ENCODE results near the gene HSPA1L. TPM values are rescaled to one million over a fixed set of nuclear protein-coding genes. Genes with fewer than 3 reads are reported as not detected.

HSPA1L gene
- total RNA-seq, 1 donor from 2014 or later = 3.7 TPM

DNA sequence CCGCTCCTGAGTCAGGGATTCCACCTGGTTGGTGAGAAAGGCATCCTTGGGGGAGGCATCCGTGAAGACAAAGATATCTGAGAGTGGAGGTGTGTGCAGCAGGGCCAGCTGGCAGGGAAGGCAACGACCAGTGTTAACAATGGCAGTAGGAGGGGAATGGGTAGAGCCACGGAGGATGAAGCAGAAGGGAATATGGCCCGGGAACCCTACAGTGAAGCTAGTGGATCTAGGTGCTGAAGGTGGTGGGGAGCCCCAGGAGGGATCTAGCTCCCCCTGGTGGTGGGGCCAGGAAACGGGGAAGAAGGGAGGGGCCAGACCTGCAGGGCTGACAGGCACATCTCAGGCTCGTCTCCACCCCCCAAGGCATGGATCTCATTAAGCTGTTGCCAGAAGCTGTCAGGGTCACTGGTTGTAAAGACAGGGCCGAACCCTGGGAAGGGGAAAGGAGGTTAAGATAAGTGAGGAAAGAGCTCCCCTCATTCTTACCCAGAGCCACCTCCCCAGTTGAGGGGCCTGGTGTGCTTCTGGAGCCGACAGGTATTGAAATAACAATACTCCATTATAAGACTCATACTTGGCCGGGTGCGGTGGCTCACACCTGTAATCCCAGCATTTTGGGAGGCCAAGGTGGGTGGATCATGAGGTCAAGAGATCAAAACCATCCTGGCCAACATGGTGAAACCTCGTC is 45.3 kb downstream of the HSPA1L start:
- intact Hi-C loops (cut with micrococcal nuclease) = loop anchor here (1.0 to 5.0 kb wide), 5 partner anchors 31 to 89 kb away; partner anchors contain the start of genes DDAH2, HSPA1B, LSM2 and LY6G5C

DNA sequence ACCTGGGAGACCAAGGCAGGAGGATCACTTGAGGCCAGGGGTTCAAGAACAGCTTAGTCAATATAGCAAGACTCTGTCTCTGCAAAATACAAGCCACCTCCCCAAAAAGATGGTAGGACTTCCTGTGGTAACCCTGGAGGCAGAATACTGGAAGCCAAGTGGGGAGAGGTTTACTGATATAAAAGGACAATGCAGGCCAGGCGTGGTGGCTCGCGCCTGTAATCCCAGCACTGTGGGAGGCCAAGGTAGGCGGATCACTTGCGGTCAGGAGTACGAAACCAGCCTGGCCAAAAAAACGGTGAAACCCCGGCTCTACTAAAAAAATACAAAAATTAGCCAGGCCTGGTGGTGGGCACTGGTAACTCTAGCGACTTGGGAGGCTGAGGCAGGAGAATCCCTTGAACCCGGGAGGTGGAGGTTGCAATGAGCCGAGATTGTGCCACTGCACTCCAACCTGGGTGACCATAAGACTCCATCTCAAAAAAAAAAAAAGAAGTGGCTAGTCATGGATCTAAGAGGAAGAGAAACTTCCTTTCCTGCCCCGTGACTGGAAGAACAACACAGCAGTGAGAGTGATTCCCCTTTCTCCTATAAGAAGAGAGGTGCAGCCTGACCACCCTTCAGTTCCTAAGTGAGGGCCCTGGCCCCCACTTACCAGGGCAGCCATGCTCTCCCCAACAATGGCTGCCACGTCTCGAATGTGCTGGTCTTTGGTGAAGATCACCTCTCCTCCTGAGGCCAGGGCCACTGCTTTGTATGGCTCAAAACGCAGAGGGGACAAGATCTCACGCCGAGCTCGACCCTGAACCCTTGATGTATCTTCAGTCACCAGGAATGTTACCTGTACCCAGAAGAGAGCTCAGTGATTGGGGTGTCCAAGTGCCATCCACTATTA is 46.5 kb downstream of the HSPA1L start:
- intact Hi-C loops (cut with micrococcal nuclease) = loop anchor here (1.0 to 2.0 kb wide), 4 partner anchors 30 to 87 kb away; partner anchors contain the start of genes DDAH2, HSPA1B and LY6G5C

DNA sequence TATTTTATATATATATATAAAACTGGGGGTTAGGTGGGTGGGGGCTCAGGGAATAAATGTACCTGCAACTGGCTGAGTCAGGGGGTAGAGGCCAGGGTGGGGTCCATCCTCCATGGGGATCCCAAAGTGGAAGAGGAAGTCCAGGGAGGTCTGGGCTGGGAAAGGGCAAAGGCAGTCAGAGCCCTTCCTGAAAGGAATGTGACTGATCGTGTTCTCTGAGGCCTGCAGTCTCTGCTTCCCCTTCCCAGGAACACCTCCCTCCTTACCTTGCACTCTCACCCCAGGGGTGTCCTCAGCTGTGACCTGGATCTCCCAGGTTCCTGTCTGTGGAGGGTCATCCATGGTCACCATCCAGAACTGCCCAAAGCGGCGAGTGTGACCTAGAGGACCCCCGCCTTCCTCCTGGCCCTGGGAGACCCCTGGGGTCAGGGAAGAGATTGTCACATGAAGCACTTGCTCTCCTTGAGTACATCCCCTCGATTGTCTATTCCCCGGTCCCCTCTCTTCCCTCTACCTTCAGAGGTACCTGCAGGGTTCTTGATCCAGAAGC is 47.9 kb downstream of the HSPA1L start:
- intact Hi-C loops (cut with micrococcal nuclease) = no loop called here

DNA sequence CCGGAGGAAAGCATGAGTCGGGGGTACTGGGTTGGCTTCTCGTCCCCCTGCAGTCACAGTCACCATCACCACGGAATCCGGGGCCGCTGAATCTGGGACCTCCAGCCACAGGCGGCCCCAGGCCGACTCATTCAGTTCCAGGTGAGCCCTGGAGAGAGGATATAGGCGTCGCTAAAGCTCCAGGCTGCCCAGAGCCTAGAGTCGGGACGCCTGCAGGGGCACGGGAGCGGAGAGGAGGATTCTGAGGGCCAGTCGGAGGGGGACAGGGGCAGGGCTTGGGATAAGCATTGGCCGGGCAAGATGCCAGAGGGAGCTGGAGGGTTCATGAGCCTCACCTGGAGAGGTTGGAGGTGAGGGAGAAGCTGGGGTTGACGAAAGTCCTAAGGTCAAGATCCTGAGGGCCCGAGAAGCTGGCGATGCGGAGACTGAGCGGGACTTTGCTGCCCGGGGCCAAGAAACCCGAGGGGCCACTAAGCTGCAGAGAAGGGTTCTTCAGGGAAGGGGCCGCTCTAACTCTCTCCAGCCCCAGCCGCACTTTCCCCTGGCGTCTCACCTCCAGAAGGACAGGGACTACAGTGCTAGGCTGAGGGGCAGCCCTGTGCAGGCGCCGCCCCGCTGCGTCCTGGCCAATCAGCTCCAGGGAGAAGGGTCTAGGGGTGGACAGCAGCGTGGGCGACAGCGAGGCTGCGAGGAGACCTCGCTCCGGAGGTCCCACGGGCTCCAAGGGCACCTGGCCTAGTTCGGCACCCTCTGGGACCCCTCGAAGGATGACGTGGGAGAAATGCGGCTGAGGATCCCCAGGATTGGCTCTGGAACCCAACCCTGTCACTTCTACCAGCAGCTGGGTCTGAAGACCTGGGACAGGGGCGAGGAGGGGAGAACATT is 48.9 kb downstream of the HSPA1L start:
- intact Hi-C loops (cut with micrococcal nuclease) = no loop called here

DNA sequence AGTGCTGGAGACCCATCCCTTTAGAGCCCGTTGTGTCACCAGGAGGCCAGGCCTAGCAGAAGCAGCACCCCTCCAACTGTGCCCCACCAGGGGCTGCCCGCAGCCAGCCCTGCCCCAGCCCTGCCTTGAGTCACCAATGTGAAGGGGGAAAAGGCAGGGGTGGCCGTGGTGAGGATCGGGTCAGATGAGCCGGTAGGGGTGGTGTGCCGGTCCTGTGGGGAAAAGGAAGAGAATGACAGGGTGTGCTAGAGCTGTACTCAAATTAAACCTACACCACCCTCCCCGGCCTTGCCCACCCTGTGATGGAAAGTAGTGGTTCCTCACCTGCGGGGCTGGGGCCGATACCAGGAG is 49.5 kb downstream of the HSPA1L start:
- intact Hi-C loops (cut with micrococcal nuclease) = no loop called here

GRCh38 chr6:31764198-31764597 is 50.9 kb downstream of the HSPA1L start:
- intact Hi-C loops (cut with micrococcal nuclease) = no loop called here

GRCh38 chr6:31763619-31763940 is 51.5 kb downstream of the HSPA1L start:
- intact Hi-C loops (cut with micrococcal nuclease) = no loop called here

- intact Hi-C loops (cut with micrococcal nuclease) = no loop called here
Measured at GRCh38 chr6:31762878-31763618, 52.0 kb downstream of the HSPA1L start.

DNA sequence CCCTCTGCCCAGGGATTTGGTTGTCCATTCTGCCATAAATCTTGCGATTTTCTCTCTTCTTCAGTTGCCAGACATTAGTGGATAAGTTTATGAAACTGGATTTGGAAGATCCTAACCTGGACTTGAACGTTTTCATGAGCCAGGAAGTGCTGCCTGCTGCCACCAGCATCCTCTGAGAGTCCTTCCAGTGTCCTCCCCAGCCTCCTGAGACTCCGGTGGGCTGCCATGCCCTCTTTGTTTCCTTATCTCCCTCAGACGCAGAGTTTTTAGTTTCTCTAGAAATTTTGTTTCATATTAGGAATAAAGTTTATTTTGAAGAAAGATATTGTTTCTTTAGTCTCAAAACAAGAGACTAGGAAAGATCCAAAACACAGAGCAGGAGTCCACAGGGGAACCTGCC is 52.7 kb downstream of the HSPA1L start, which contains the start of gene SAPCD1:
Gene SAPCD1, plus strand, starts transcription at position 301 of the 400 bp plus-strand sequence. CDS start 399 bp downstream, outside the sequence.
- intact Hi-C loops (cut with micrococcal nuclease) = no loop called here

DNA sequence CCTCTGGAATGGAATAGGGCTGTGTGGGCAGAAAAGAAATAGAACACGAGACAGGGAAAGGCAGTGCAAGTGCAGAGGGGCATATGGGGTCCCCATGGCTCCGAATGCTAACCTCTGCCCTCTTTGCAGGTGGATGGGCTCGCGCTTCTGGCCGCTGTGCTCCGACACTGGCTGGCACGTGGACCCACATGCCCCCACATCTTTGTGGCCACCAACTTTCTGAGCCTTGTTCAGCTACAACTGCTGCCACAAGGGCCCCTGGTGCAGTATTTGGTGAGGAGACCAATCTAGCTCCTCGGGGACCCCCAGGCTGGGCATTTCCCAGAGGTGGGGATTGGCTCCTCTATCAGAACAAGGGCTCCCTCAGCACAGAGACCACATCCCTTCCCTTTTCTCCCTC is 53.7 kb downstream of the HSPA1L start:
- intact Hi-C loops (cut with micrococcal nuclease) = no loop called here

DNA sequence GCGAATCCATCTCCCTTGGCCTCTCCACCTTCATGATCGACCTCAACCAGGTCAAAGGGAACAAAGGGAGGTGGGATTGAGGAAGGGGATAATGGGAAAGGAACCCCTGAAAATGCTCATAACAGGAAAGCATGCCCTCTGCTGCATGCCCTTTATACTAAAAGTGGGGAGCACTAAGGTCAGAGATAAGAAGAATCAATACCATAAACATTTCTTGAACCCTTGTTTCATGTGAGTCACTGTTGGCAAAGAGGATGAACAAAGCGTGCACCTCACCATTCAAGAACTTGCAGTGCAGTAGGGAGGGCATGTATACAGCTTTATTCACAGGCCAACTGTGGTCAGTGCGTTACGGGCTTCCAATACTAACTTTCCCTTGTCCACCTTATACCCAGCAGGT is 54.3 kb downstream of the HSPA1L start:
- intact Hi-C loops (cut with micrococcal nuclease) = no loop called here

Other genes starting within 250 kb of the HSPA1L start
- 204 and 212 TPM in 2 replicates for gene LTA, start 243.0 kb downstream of the HSPA1L start, total RNA-seq
- gene TNF, start 239.7 kb downstream of the HSPA1L start, total RNA-seq = 171 and 172 TPM in 2 replicates
- gene LTB, start 232.9 kb downstream of the HSPA1L start, total RNA-seq = 2,430 and 2,468 TPM in 2 replicates
- 149 and 171 TPM in 2 replicates for gene LST1, start 229.0 kb downstream of the HSPA1L start, total RNA-seq
- 48.5 and 52.7 TPM in 2 replicates for gene NCR3, start 222.3 kb downstream of the HSPA1L start, total RNA-seq
- 47.7 and 54.0 TPM in 2 replicates for gene AIF1, start 200.0 kb downstream of the HSPA1L start, total RNA-seq
- gene PRRC2A, start 194.6 kb downstream of the HSPA1L start, total RNA-seq = 230 and 237 TPM in 2 replicates
- gene BAG6, start 162.6 kb downstream of the HSPA1L start, total RNA-seq = 262 and 284 TPM in 2 replicates
- 1.9 and 2.0 TPM in 2 replicates for gene APOM, start 159.4 kb downstream of the HSPA1L start, total RNA-seq
- 24.7 and 25.7 TPM in 2 replicates for gene C6orf47, start 154.5 kb downstream of the HSPA1L start, total RNA-seq
- 29.3 and 30.0 TPM in 2 replicates for gene GPANK1, start 150.3 kb downstream of the HSPA1L start, total RNA-seq
- gene CSNK2B, start 149.2 kb downstream of the HSPA1L start, total RNA-seq = 219 and 224 TPM in 2 replicates
- 27.5 and 29.1 TPM in 2 replicates for gene LY6G5B, start 145.3 kb downstream of the HSPA1L start, total RNA-seq
- 6.3 TPM in 2 replicates for gene LY6G5C, start 134.2 kb downstream of the HSPA1L start, total RNA-seq
- 53.6 and 59.7 TPM in 2 replicates for gene ABHD16A, start 112.0 kb downstream of the HSPA1L start, total RNA-seq
- gene LY6G6F, start 108.4 kb downstream of the HSPA1L start, total RNA-seq = not detected in 2 replicates
- not detected in 2 replicates for gene LY6G6D, start 99.9 kb downstream of the HSPA1L start, total RNA-seq
- gene LY6G6C, start 93.5 kb downstream of the HSPA1L start, total RNA-seq = 0.41 TPM in 1 of 2 replicates, not detected in the other
- gene MPIG6B, start 91.9 kb downstream of the HSPA1L start, total RNA-seq = not detected in 2 replicates
- gene DDAH2, start 86.0 kb downstream of the HSPA1L start, total RNA-seq = 12.2 and 14.4 TPM in 2 replicates
- 517 and 529 TPM in 2 replicates for gene CLIC1, start 78.8 kb downstream of the HSPA1L start, total RNA-seq
- 47.8 and 51.5 TPM in 2 replicates for gene MSH5, start 75.3 kb downstream of the HSPA1L start, total RNA-seq
- 12.2 and 12.8 TPM in 2 replicates for gene SAPCD1, start 52.6 kb downstream of the HSPA1L start, total RNA-seq
- 6.0 and 6.2 TPM in 2 replicates for gene VWA7, start 38.0 kb downstream of the HSPA1L start, total RNA-seq
- 77.4 and 78.9 TPM in 2 replicates for gene VARS1, start 19.5 kb downstream of the HSPA1L start, total RNA-seq
- gene LSM2, start 8.3 kb downstream of the HSPA1L start, total RNA-seq = 85.4 and 89.3 TPM in 2 replicates
- gene HSPA1A, start 260 bp upstream of the HSPA1L start, total RNA-seq = 155 and 159 TPM in 2 replicates
- gene HSPA1B, start 12.5 kb upstream of the HSPA1L start, total RNA-seq = 82.7 and 85.0 TPM in 2 replicates
- 33.2 and 33.8 TPM in 2 replicates for gene NEU1, start 47.5 kb upstream of the HSPA1L start, total RNA-seq
- gene SLC44A4, start 63.7 kb upstream of the HSPA1L start, total RNA-seq = 0.34 TPM in 1 of 2 replicates, not detected in the other
- 61.0 and 61.6 TPM in 2 replicates for gene EHMT2, start 82.4 kb upstream of the HSPA1L start, total RNA-seq
- gene ZBTB12, start 86.8 kb upstream of the HSPA1L start, total RNA-seq = 2.0 and 2.2 TPM in 2 replicates
- 0.12 and 1.7 TPM in 2 replicates for gene C2, start 112.4 kb upstream of the HSPA1L start, total RNA-seq
- gene CFB, start 130.8 kb upstream of the HSPA1L start, total RNA-seq = 0.22 and 0.59 TPM in 2 replicates
- 75.3 and 83.4 TPM in 2 replicates for gene NELFE, start 143.7 kb upstream of the HSPA1L start, total RNA-seq
- gene SKIC2, start 143.9 kb upstream of the HSPA1L start, total RNA-seq = 93.7 and 100 TPM in 2 replicates
- gene DXO, start 156.9 kb upstream of the HSPA1L start, total RNA-seq = 19.9 and 20.8 TPM in 2 replicates
- gene C4A, start 166.8 kb upstream of the HSPA1L start, total RNA-seq = 4.0 and 4.6 TPM in 2 replicates
- gene C4B, start 199.5 kb upstream of the HSPA1L start, total RNA-seq = 4.2 and 4.6 TPM in 2 replicates
- 1.0 and 1.4 TPM in 2 replicates for gene CYP21A2, start 223.1 kb upstream of the HSPA1L start, total RNA-seq

Measured in T-helper 1 cell treated with Interleukin-12 subunit alpha and Interleukin-12 subunit beta and Interleukin-4 antibody, amounts not matched to agents 30 ng/mL and 1 ng/mL, for 36 hours (primary cell).